Inflammatory macrophage (primary cell): ENCODE results near the gene SRP54.
A peak's percentile ranks its signal among the peaks of the same experiment; 100 is the strongest.
"Not testable (repeated sequence)": the region's sequence is repeated elsewhere in the genome, so short reads cannot be mapped to it uniquely, and the experiment has no call there.

Source experiments
- DNase-seq, 2 donors: peaks; one replicate each; pipeline ENCODE4 v3.0.0-alpha.2; 2020 to 2022

The SRP54 gene

DNA sequence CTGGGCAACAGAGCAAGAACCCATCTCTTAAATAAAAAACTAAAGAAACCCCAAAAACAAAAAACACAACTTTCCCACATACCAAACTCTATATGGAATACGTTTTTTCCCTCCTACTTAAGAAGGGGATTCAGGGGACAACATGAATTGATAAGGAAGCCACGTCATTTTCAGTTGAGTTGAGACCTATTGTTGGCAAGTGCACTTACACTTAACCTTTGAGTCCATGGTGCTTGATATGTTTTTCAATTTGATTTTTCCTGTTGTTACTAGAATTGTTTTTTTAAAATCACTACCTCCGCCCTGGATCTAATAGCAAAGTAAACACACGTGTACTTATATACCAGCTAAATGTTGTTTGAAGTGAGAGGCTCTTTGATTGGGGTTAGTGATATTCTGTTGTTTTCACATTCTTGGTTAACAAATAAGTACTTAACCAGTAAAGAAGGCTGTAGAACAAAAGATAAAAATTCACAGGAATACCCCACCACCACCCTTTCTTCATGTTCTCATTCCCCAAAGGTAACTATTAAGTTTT, 65.3 kb downstream of the SRP54 start:
- DNase-seq, result no peak

DNA sequence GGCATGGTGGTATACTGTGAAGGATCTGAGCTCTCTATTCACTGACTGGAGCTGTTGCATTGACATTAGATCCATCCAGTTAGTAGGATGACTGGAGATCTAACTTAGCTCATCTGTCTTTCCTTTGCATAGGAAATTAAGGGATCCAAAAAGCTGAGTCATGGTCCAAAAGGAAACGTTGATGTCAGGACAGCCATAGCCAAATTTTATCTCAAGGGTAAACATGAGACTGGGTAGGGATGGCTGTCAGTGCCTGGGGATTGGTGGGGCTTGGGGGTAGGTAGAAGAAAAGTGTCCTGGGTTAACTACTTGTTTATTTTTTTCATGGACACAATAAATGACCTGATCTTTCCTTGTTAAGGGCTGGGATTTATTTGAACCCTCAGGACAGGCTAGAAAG, 67.9 kb downstream of the SRP54 start:
- no peak for DNase-seq

GRCh38 chr14:35051796-35052195, 69.0 kb downstream of the SRP54 start:
- no peak for DNase-seq

- DNase-seq, result no peak
Observed at GRCh38 chr14:35052637-35053036, 69.8 kb downstream of the SRP54 start.

DNA sequence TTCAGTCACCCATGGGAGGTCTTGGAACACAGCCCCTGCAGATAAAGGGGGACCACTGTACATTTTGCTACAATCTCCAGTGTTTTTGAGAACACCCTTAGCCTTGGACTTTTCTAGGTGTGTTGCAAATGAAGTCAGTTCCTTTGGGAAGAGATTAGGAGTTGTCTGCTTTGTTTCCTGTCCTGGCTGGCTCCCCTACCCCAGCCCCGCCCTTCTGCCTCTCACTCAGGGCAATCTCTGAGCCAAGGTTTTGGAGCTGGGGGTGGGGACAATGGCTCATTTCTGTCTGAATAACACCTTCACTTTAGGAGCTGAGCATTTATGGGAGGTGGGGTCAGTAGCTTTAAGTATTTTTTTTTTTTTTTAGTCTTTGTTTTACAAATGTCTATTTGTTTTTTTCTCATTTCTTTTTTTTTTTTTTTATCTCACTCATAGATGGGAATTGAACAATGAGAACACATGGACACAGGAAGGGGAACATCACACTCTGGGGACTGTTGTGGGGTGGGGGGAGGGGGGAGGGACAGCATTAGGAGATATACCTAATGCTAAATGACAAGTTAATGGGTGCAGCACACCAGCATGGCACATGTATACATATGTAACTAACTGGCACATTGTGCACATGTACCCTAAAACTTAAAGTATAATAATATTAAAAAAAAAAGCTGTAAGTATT, 78.5 kb downstream of the SRP54 start:
- not testable (repeated sequence) for DNase-seq

GRCh38 chr14:35065731-35066130, 82.9 kb downstream of the SRP54 start:
- DNase-seq, result not testable (repeated sequence)

DNA sequence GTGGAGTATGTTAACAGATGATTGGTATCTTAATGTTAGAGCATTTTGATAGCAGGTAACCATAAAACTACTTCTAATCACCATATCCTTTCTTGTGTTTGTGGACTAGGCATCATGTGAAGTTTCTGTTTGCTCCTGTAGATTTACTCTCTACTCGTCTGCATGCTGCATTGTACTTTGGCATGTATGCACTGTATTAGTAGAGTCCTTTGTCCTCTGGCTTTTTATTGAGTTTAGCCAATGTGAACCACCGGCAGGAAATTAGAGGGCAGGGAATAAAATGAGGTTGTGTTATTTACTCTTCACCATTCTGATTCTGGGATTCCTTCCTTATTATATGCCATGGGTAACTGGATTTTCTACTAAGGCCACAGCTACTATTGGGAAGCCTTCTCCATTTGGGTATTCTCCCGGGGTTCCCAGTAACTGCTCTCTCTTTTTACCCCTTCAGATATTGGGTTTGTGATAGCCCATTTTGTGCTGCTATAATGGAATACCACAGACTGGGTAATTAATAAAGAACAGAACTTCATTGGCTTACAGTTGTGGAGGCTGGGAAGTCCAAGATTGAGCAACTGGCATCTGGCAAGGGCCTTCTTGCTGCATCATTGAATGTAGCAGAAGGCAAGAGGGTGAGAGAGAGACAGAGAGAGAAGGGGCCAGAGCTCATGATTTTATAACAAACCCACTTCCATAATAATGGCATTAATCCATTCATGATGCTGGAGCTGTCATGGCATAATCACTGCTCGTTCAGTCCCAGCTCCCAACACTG, 85.6 kb downstream of the SRP54 start:
- DNase-seq, result no peak

GRCh38 chr14:35072226-35072625, 89.4 kb downstream of the SRP54 start:
- peak; percentile 47 to 63 for DNase-seq

DNA sequence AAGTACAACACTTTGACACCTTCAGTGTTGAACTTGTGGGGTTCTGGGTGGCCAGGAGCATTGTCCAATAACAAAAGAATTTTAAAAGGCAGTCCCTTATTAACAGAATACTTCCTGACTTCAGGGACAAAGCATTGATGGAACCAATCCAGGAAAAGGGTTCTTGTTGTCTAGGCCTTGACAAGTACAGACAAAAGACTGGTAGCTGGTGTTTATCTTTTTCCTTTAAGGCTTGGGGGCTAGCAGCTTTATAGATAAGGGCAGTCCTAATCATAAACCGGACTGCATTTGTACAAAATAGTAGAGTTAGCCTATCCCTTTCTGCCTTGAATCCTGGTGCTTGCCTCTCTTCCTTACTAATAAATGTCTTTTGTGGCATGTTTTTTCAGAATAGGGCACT, 90.7 kb downstream of the SRP54 start:
- DNase-seq, result no peak

- DNase-seq, result no peak
Observed at GRCh38 chr14:35078082-35078481, 95.3 kb downstream of the SRP54 start.
